Tibial nerve (tissue), 3 donors: ENCODE results near the gene ARID1B.

ENCODE experiments used
- CTCF ChIP-seq, 5 experiments: fragments of 200-600 bp in 3 of 5; fragments of 450-650 bp in 2 of 5; sonication (generic) in 3 of 5; IDR thresholded peaks; one replicate each; pipeline ENCODE4 v1.5.1; 2016 to 2019; ENCODE audit warnings: antibody characterized with exemption in 5 of 5, mild to moderate bottlenecking in 3 of 5, moderate library complexity in 2 of 5
- POLR2A ChIP-seq, 2 donors: fragments of 450-650 bp; IDR thresholded peaks; one replicate each; pipeline ENCODE4 v1.6.1; 2017; ENCODE audit warnings: antibody characterized with exemption in 2 of 2, mild to moderate bottlenecking in 2 of 2, moderate library complexity in 2 of 2

DNA sequence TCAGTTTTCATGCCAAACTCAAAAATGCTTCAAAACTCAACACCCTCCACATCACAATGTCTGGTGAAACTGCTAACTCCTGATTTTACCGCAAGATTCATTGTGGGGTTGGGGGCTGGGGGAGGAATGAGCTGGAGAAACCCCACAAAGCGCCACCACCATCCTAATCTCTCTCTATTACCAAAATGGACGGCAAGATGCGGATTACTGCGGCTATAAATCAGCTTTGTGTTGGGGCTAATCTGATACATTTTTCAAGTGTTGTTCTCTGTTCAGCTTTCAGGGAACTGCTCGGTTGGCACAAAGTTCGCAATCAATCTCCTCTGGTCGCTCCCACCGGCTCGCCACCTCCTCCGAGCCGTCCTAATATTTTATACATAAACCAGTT, 462.5 kb downstream of the ARID1B start:
- TF ChIP-seq POLR2A (IDR thresholded peaks at IDR 0.05) (no peak), CTCF (IDR thresholded peaks at IDR 0.05) (no peak)
